Panc1 (cell line): Measurements from ENCODE around the gene NKX2-2. TPM values are rescaled to one million over a fixed set of nuclear protein-coding genes. Genes with fewer than 3 reads are reported as not detected.

Experiments
- ATAC-seq: fragments of 200-7000 bp; cut with Tn5 transposase; 2 replicates; pipeline ENCODE4 v1.9.1; 2020; ENCODE audit warnings: mild to moderate bottlenecking, moderate library complexity
- BruUV-seq: library from RNA; stranded (reverse); fragments of 400-500 nt; replicated peaks from 2 replicates; lab custom pipeline; 2021; lab: Mats Ljungman, UMichigan
- CTCF ChIA-PET: fragments of 300-600 bp; sonication (Branson Sonifier 250); formaldehyde crosslinking; loops from one replicate; lab custom pipeline; 2022; ENCODE audit warnings: antibody characterized with exemption; lab: Charles Lee
- POLR2A ChIA-PET: fragments of 300-600 bp; sonication (Branson Sonifier 250); formaldehyde crosslinking; loops from one replicate; lab custom pipeline; 2022; ENCODE audit warnings: antibody characterized with exemption; lab: Charles Lee
- DNase-seq: peaks from one replicate; pipeline ENCODE4 v3.0.0-alpha.2; 2010; ENCODE audit warnings: low read depth, low spot score
- H3K27ac ChIP-seq: 2 replicates; pipeline ENCODE4 v1.5.1; 2011; ENCODE audit warnings: mild to moderate bottlenecking, low read length, inconsistent platforms
- H3K27me3 ChIP-seq: fragments of 200-500 bp; sonication (Bioruptor generic); 2 replicates; pipeline ENCODE4 v1.6.0; 2014; ENCODE audit warnings: low read length, inconsistent platforms; ENCODE audit not compliant: control insufficient read depth, insufficient read depth
- H3K36me3 ChIP-seq: fragments of 200-500 bp; sonication (Bioruptor generic); 2 replicates; pipeline ENCODE4 v1.5.1; 2014; ENCODE audit warnings: inconsistent platforms, mild to moderate bottlenecking, low read length, moderate library complexity; ENCODE audit not compliant: control insufficient read depth, insufficient read depth
- H3K4me1 ChIP-seq: 2 replicates; pipeline ENCODE4 v1.5.1; 2011; ENCODE audit warnings: inconsistent platforms, mild to moderate bottlenecking, low read length, moderate library complexity; ENCODE audit not compliant: control insufficient read depth, insufficient read depth
- H3K4me3 ChIP-seq, 2 experiments: 2 replicates each; pipeline ENCODE4 v1.5.1; 2011 to 2012; ENCODE audit warnings: low read depth in 2 of 2, low read length in 2 of 2, mild to moderate bottlenecking in 2 of 2, inconsistent platforms in 1 of 2, moderate library complexity in 1 of 2
- H3K9me3 ChIP-seq: fragments of 200-500 bp; sonication (Bioruptor generic); 2 replicates; pipeline ENCODE4 v1.5.1; 2014; ENCODE audit warnings: low read depth, mild to moderate bottlenecking, inconsistent platforms, low read length, moderate library complexity; ENCODE audit not compliant: control insufficient read depth, insufficient read depth
- POLR2AphosphoS5 ChIP-seq: IDR thresholded peaks from 2 replicates; pipeline ENCODE4 v1.6.1; 2012; ENCODE audit warnings: mild to moderate bottlenecking, low read depth, low read length, moderate library complexity
- SIN3A ChIP-seq: IDR thresholded peaks from 2 replicates; pipeline ENCODE4 v1.6.1; 2012; ENCODE audit warnings: low read depth, mild to moderate bottlenecking, low read length, moderate library complexity, borderline replicate concordance; ENCODE audit not compliant: insufficient read depth
- TCF7L2 ChIP-seq: IDR thresholded peaks from 2 replicates; pipeline ENCODE4 v1.6.1; 2011; ENCODE audit warnings: mild to moderate bottlenecking, low read depth, low read length, inconsistent platforms
- in situ Hi-C: cut with HindIII; loops from 2 replicates; pipeline ENCODE4 v1.10.0; 2016; ENCODE audit warnings: low sequenced_read_pairs, low pct_unique_long_range_greater_than_20kb
- intact Hi-C: fragments of 100-400 bp; cut with micrococcal nuclease; formaldehyde crosslinking; loops from one replicate; pipeline ENCODE4 v1.10.0; 2022; ENCODE audit not compliant: unreplicated experiment
- total RNA-seq: library from RNA; stranded (reverse); gene quantifications from one replicate; pipeline ENCODE4 v1.2.1, GENCODE V29; 2021; ENCODE audit not compliant: unreplicated experiment
- TF ChIP-seq, protein P1 (sequence below): fragments of 450-650 bp; IDR thresholded peaks from 2 replicates; pipeline ENCODE4 v1.5.1; 2017; ENCODE audit warnings: mild to moderate bottlenecking
- TF ChIP-seq, protein P2 (sequence below), 2 experiments: IDR thresholded peaks; 2 replicates each; pipeline ENCODE4 v1.6.1; 2011 to 2012; ENCODE audit warnings: low read depth in 2 of 2, control low read depth in 1 of 2, low read length in 1 of 2, mild to moderate bottlenecking in 1 of 2, moderate library complexity in 1 of 2; ENCODE audit not compliant: insufficient read depth in 1 of 2

The NKX2-2 gene
- total RNA-seq, 1 experiment from 2014 or later: not detected

DNA sequence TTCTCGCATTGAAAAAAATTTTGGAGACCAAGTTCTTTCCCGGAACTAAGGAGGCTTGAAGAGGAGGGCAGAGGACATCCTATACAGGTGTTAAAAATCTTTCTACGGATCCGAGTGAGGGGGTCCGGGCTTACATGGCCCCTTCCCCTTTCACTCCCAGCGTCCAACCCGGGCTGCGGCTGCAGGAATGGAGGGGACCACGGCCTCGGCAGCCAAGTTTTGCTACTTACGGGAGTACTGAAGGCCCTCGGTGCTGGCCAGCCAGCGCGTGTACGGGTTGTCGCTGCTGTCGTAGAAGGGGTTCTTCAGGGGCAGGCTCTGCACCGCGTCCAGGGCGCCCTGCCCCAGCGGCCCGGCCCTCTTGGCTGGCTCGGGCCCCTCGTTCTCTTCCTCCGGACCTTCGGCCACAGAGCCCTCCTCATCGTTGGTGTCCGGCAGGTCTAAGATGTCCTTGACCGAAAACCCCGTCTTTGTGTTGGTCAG is 642 bp downstream of the NKX2-2 start:
- no peaks in the 10 kb centered on the region; the same call in 1 of the 2 replicates for H3K4me1 ChIP-seq
- TF ChIP-seq, protein P1, sequence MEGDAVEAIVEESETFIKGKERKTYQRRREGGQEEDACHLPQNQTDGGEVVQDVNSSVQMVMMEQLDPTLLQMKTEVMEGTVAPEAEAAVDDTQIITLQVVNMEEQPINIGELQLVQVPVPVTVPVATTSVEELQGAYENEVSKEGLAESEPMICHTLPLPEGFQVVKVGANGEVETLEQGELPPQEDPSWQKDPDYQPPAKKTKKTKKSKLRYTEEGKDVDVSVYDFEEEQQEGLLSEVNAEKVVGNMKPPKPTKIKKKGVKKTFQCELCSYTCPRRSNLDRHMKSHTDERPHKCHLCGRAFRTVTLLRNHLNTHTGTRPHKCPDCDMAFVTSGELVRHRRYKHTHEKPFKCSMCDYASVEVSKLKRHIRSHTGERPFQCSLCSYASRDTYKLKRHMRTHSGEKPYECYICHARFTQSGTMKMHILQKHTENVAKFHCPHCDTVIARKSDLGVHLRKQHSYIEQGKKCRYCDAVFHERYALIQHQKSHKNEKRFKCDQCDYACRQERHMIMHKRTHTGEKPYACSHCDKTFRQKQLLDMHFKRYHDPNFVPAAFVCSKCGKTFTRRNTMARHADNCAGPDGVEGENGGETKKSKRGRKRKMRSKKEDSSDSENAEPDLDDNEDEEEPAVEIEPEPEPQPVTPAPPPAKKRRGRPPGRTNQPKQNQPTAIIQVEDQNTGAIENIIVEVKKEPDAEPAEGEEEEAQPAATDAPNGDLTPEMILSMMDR: no peak
- TF ChIP-seq, protein P2, sequence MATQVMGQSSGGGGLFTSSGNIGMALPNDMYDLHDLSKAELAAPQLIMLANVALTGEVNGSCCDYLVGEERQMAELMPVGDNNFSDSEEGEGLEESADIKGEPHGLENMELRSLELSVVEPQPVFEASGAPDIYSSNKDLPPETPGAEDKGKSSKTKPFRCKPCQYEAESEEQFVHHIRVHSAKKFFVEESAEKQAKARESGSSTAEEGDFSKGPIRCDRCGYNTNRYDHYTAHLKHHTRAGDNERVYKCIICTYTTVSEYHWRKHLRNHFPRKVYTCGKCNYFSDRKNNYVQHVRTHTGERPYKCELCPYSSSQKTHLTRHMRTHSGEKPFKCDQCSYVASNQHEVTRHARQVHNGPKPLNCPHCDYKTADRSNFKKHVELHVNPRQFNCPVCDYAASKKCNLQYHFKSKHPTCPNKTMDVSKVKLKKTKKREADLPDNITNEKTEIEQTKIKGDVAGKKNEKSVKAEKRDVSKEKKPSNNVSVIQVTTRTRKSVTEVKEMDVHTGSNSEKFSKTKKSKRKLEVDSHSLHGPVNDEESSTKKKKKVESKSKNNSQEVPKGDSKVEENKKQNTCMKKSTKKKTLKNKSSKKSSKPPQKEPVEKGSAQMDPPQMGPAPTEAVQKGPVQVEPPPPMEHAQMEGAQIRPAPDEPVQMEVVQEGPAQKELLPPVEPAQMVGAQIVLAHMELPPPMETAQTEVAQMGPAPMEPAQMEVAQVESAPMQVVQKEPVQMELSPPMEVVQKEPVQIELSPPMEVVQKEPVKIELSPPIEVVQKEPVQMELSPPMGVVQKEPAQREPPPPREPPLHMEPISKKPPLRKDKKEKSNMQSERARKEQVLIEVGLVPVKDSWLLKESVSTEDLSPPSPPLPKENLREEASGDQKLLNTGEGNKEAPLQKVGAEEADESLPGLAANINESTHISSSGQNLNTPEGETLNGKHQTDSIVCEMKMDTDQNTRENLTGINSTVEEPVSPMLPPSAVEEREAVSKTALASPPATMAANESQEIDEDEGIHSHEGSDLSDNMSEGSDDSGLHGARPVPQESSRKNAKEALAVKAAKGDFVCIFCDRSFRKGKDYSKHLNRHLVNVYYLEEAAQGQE (IDR thresholded peaks at IDR 0.05; ENCODE audit: insufficient read depth in 1 of 2, low read depth in 2 of 2, low read length in 1 of 2): no peak
- TF ChIP-seq SIN3A (no peak), POLR2AphosphoS5 (no peak), TCF7L2 (no peak)
- H3K27ac ChIP-seq: no peak overlapping the region
- intact Hi-C loops: no loop called here
- DNase-seq: no peak
- H3K9me3 ChIP-seq: no peaks in the 10 kb centered on the region
- H3K4me3 ChIP-seq: no peak overlapping the region
- CTCF ChIA-PET: interaction anchor here (0.6 kb wide), 1 partner anchor 38 kb away, joined by 6 read pairs; no protein-coding TSS in a partner anchor
- no TSS peak for BruUV-seq
- H3K27me3 ChIP-seq: no peaks in the 10 kb centered on the region; the same call in 1 of the 2 replicates
- POLR2A ChIA-PET: no interaction called here
- in situ Hi-C loops: no loop called here
- no peaks in the 10 kb centered on the region for H3K36me3 ChIP-seq
- no peak for ATAC-seq

DNA sequence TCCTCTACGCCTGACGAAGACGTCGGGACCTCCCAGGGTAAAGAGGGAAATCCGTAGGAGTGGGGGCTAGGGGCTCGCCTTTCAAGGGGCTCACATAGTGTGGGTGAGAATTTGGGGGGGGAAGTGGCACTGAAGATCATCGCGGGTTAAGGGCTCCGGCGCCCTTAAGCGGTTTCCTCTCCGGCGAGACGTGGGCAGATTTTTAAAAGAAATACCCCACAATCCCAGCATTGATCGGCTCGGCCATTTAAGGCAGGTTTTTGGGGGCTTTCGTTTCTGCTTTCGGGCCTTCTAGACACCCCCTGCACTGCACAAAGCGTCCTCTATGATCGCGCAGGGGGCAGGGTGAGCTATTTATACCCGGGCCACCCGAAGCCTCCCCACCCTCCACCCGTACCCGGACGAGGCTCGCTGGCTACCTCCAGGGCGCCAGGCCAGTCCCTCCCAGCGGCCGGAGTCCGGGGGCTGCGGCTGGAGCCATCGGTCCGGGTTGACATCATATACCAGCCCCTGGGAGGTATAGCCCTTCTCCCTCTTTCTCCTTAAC is 1.2 kb downstream of the NKX2-2 start:
- CTCF ChIA-PET: no interaction called here
- H3K27me3 ChIP-seq: no peaks in the 10 kb centered on the region; the same call in 1 of the 2 replicates
- TF ChIP-seq, protein P2 (IDR thresholded peaks at IDR 0.05; ENCODE audit: insufficient read depth in 1 of 2, low read depth in 2 of 2, low read length in 1 of 2): no peak
- TF ChIP-seq SIN3A (no peak), POLR2AphosphoS5 (no peak), TCF7L2 (no peak)
- TF ChIP-seq, protein P1: no peak
- no peak for ATAC-seq
- intact Hi-C loops: no loop called here
- no peaks in the 10 kb centered on the region; the same call in 1 of the 2 replicates for H3K4me1 ChIP-seq
- BruUV-seq: no TSS peak
- H3K9me3 ChIP-seq: no peaks in the 10 kb centered on the region
- DNase-seq: no peak
- POLR2A ChIA-PET: no interaction called here
- no peaks in the 10 kb centered on the region for H3K36me3 ChIP-seq
- no peak overlapping the region for H3K4me3 ChIP-seq
- in situ Hi-C loops: no loop called here
- no peak overlapping the region for H3K27ac ChIP-seq
